Fibroblast of lung (primary cell): ENCODE measurements around the gene ING3. TPM values are rescaled to one million over a fixed set of nuclear protein-coding genes. Genes with fewer than 3 reads are reported as not detected.

ENCODE experiments used
- DNase-seq, 2 donors: peaks; one replicate each; pipeline versions ENCODE4 v3.0.0 to v3.0.0-alpha.2; 2010; ENCODE audit warnings: low read depth in 2 of 2
- H2AFZ ChIP-seq: 2 replicates; pipeline ENCODE4 v1.5.1; 2012; ENCODE audit warnings: low read length, control low read depth, inconsistent platforms
- H3K27ac ChIP-seq: 2 replicates; pipeline ENCODE4 v1.5.1; 2011; ENCODE audit warnings: low read length, control low read depth; ENCODE audit not compliant: insufficient read depth
- H3K27me3 ChIP-seq: 2 replicates; pipeline ENCODE4 v1.5.1; 2011; ENCODE audit warnings: mild to moderate bottlenecking, low read length; ENCODE audit not compliant: control insufficient read depth, insufficient read depth
- H3K36me3 ChIP-seq: 2 replicates; pipeline ENCODE4 v1.5.1; 2011; ENCODE audit warnings: low read length; ENCODE audit not compliant: control insufficient read depth, insufficient read depth
- H3K4me1 ChIP-seq: 2 replicates; pipeline ENCODE4 v1.5.1; 2011; ENCODE audit warnings: low read length; ENCODE audit not compliant: control insufficient read depth, insufficient read depth; ENCODE audit errors: extremely low read depth
- H3K4me2 ChIP-seq: 2 replicates; pipeline ENCODE4 v1.5.1; 2011; ENCODE audit warnings: low read length, control low read depth; ENCODE audit not compliant: insufficient read depth; ENCODE audit errors: extremely low read depth
- H3K4me3 ChIP-seq, 4 experiments: fragments of 200-600 bp in 1 of 4; sonication (generic) in 1 of 4; replicated peaks in 1 of 4; 2 replicates each; pipeline ENCODE4 v1.5.1; 2011 to 2016; ENCODE audit warnings: low read length in 4 of 4, low read depth in 3 of 4, mild to moderate bottlenecking in 3 of 4, control low read depth in 2 of 4, inconsistent platforms in 1 of 4, mixed read lengths in 1 of 4; ENCODE audit not compliant: insufficient read depth in 1 of 4; ENCODE audit errors: control extremely low read depth in 1 of 4
- H3K79me2 ChIP-seq: 2 replicates; pipeline ENCODE4 v1.5.1; 2012; ENCODE audit warnings: mild to moderate bottlenecking, low read length, inconsistent platforms; ENCODE audit not compliant: control insufficient read depth, insufficient read depth
- H3K9ac ChIP-seq: 2 replicates; pipeline ENCODE4 v1.5.1; 2011; ENCODE audit warnings: mild to moderate bottlenecking, low read length, control low read depth; ENCODE audit not compliant: insufficient read depth
- H3K9me3 ChIP-seq: 2 replicates; pipeline ENCODE4 v1.5.1; 2012; ENCODE audit warnings: low read depth, low read length; ENCODE audit not compliant: control insufficient read depth, insufficient read depth
- H4K20me1 ChIP-seq: 2 replicates; pipeline ENCODE4 v1.5.1; 2011; ENCODE audit warnings: low read length; ENCODE audit not compliant: control insufficient read depth, insufficient read depth; ENCODE audit errors: extremely low read depth
- EZH2 ChIP-seq: IDR thresholded peaks from 2 replicates; pipeline ENCODE4 v1.5.1; 2012; ENCODE audit warnings: low read length, control low read depth, mild to moderate bottlenecking; ENCODE audit errors: missing control alignments
- polyA plus RNA-seq, 2 donors: library from polyadenylated mRNA; depleted of rRNA in 1 of 2; stranded (reverse) in 1 of 2; unstranded in 1 of 2; fragments of >200 nt; gene quantifications; 2 replicates each; pipeline ENCODE4 v1.2.1, GENCODE V29; 2011 to 2012; ENCODE audit warnings: missing spikeins in 1 of 2
- total RNA-seq: library from RNA; depleted of rRNA; stranded (reverse); fragments of >200 nt; gene quantifications from 2 replicates; pipeline ENCODE4 v1.2.1, GENCODE V29; 2014
- TF ChIP-seq, protein P1 (sequence below), 2 donors: IDR thresholded peaks in 1 of 2; conservative IDR thresholded peaks in 1 of 2; 1 replicate in 1 of 2; 2 replicates in 1 of 2; pipeline ENCODE4 v1.5.1; 2011 to 2012; ENCODE audit warnings: low read length in 2 of 2, control low read depth in 1 of 2, inconsistent platforms in 1 of 2, low read depth in 1 of 2, mild to moderate bottlenecking in 1 of 2

Gene ING3
- total and polyA plus RNA-seq, 2 donors (not counting 1 experiment from before 2014, with no cell fraction given), result 16.6 to 17.5 TPM

DNA sequence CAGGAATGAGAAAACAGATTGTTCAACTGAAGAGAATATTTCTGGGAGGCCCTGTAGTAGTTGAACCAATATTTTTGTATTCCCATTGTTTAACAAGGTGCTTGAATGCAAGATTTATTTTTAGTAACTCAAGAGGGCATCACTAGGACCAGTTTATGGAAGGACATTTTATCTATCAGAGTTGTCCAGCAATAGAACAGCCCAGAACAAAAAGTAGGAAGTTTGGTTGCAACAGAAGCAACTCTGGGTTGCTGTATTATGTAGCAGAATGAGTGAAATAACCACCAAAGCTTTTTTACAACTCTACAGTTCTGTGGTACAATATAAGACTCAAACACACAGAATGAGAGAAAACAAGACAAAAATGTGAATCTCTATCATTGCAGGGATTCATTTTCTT, 72.6 kb downstream of the ING3 start:
- H3K27me3 ChIP-seq, result no peaks in the 10 kb centered on the region
- H3K4me2 ChIP-seq, result peak overlapping the region; percentile 2
- H3K9me3 ChIP-seq, result no peaks in the 10 kb centered on the region
- TF ChIP-seq, protein P1, sequence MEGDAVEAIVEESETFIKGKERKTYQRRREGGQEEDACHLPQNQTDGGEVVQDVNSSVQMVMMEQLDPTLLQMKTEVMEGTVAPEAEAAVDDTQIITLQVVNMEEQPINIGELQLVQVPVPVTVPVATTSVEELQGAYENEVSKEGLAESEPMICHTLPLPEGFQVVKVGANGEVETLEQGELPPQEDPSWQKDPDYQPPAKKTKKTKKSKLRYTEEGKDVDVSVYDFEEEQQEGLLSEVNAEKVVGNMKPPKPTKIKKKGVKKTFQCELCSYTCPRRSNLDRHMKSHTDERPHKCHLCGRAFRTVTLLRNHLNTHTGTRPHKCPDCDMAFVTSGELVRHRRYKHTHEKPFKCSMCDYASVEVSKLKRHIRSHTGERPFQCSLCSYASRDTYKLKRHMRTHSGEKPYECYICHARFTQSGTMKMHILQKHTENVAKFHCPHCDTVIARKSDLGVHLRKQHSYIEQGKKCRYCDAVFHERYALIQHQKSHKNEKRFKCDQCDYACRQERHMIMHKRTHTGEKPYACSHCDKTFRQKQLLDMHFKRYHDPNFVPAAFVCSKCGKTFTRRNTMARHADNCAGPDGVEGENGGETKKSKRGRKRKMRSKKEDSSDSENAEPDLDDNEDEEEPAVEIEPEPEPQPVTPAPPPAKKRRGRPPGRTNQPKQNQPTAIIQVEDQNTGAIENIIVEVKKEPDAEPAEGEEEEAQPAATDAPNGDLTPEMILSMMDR (conservative IDR thresholded peaks at IDR 0.05 in 1 of 2, IDR thresholded peaks at IDR 0.05 in 1 of 2; ENCODE audit: low read depth in 1 of 2, low read length in 2 of 2), result no peak
- TF ChIP-seq EZH2, result no peak
- no peak overlapping the region for H2AFZ ChIP-seq
- H3K4me1 ChIP-seq, result peaks cover 20% of the 10 kb centered on the region
- H3K79me2 ChIP-seq, result peaks cover 26% of the 10 kb centered on the region
- H4K20me1 ChIP-seq, result no peaks in the 10 kb centered on the region
- no peaks in the 10 kb centered on the region for H3K36me3 ChIP-seq
- H3K4me3 ChIP-seq, result no peak overlapping the region
- no peak overlapping the region for H3K9ac ChIP-seq
- H3K27ac ChIP-seq, result peak overlapping the region; percentile 1
- no peak for DNase-seq

DNA sequence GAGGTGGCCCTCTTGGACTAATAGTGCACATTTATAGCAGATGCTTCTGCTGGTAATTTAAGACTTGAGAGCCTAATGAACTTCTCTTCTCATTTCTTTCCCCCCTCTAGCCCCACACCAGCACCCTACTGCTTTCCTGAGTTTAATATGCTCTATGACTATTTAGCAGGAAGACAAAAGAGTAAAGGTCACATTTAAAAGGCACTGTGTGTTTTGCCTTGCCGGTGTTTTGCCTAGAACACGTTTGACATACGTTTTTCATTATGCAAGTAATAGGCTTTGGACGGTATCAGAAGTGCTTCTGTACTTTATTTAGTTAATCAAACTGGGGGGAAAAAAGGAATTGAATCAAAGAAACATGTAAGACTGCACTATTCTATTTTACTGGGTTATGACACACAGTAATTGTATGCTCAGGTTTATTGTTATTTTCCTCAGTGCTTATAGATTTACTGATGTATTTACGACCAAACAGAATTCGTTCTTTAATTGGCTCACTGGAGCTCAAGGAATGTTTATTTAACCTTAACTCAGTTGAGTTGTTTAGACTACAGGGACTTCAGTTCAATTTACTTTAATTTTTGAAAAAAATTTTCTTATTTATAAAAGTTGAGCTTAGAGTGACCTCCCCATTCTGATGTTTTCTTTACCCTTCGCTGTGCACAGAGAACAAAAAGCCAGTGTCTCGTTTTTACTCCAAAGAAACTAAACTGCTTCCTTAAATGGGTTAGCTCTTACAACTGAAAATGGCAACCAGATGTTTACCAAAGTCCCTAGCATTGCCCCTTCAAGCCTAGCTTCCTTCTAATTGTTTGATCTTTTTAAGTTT, 73.3 kb downstream of the ING3 start:
- no peak overlapping the region for H2AFZ ChIP-seq
- no peaks in the 10 kb centered on the region for H3K27me3 ChIP-seq

DNA sequence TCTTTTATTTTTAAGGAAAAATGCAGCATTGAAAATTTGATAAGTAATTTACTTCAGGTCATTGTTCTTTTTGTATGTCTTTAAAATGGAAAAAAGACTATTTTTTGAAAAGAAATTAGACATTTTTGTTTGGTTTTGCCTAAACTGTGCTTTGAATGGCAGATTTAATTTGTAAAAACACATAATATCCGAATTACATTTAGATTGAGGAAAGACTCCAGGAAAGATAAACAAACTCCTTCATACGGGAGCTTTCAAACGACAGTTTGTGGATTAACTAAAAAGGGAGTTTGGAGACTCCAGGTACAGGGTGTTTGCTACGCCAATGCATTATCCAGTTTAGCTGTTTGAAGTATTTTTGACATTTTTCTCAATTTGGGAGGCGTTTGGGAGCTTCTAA, 74.0 kb downstream of the ING3 start:
- no peaks in the 10 kb centered on the region for H3K36me3 ChIP-seq
- peaks cover 27% of the 10 kb centered on the region for H3K79me2 ChIP-seq
- H3K4me3 ChIP-seq, result peak overlapping the region in 2 of 4 experiments; percentile 6 to 45
- H3K9ac ChIP-seq, result no peak overlapping the region
- H3K4me1 ChIP-seq, result peaks cover 16% of the 10 kb centered on the region
- peak overlapping the region; percentile 34 for H3K27ac ChIP-seq
- no peak for DNase-seq
- peak overlapping the region; percentile 79 for H3K4me2 ChIP-seq
- H4K20me1 ChIP-seq, result no peaks in the 10 kb centered on the region
- TF ChIP-seq, protein P1 (conservative IDR thresholded peaks at IDR 0.05 in 1 of 2, IDR thresholded peaks at IDR 0.05 in 1 of 2; ENCODE audit: low read depth in 1 of 2, low read length in 2 of 2), result no peak
- TF ChIP-seq EZH2, result no peak
- H3K9me3 ChIP-seq, result no peaks in the 10 kb centered on the region
- H2AFZ ChIP-seq, result no peak overlapping the region
- H3K27me3 ChIP-seq, result no peaks in the 10 kb centered on the region

More for the DNA sequence above, 73.3 kb downstream of the ING3 start:
- Histone ChIP-seq H3K4me2 (peak overlapping the region; percentile 79), H3K36me3 (no peaks in the 10 kb centered on the region), H3K9me3 (no peaks in the 10 kb centered on the region), H3K4me1 (peaks cover 16% of the 10 kb centered on the region), H3K4me3 (peak overlapping the region in 2 of 4 experiments; percentile 27 to 45), H3K9ac (no peak overlapping the region), H3K79me2 (peaks cover 23% of the 10 kb centered on the region), H3K27ac (peak overlapping the region; percentile 34), H4K20me1 (no peaks in the 10 kb centered on the region)
- DNase-seq, result peak in 1 of 2 donors; percentile 71
- TF ChIP-seq, protein P1 (conservative IDR thresholded peaks at IDR 0.05 in 1 of 2, IDR thresholded peaks at IDR 0.05 in 1 of 2; ENCODE audit: low read depth in 1 of 2, low read length in 2 of 2), result no peak
- TF ChIP-seq EZH2, result no peak
